Activated T-helper 1 cell treated with anti-CD3 and anti-CD28 coated beads, Interleukin-2, amount 50 U/mL, for 16 hours (primary cell): Measurements from ENCODE around the gene AUH.

ENCODE experiments used
- DNase-seq, 2 donors: peaks; one replicate each; pipeline ENCODE4 v3.0.0-alpha.2; 2020; ENCODE audit warnings: low read depth in 1 of 2, low spot score in 1 of 2

Gene AUH

DNA sequence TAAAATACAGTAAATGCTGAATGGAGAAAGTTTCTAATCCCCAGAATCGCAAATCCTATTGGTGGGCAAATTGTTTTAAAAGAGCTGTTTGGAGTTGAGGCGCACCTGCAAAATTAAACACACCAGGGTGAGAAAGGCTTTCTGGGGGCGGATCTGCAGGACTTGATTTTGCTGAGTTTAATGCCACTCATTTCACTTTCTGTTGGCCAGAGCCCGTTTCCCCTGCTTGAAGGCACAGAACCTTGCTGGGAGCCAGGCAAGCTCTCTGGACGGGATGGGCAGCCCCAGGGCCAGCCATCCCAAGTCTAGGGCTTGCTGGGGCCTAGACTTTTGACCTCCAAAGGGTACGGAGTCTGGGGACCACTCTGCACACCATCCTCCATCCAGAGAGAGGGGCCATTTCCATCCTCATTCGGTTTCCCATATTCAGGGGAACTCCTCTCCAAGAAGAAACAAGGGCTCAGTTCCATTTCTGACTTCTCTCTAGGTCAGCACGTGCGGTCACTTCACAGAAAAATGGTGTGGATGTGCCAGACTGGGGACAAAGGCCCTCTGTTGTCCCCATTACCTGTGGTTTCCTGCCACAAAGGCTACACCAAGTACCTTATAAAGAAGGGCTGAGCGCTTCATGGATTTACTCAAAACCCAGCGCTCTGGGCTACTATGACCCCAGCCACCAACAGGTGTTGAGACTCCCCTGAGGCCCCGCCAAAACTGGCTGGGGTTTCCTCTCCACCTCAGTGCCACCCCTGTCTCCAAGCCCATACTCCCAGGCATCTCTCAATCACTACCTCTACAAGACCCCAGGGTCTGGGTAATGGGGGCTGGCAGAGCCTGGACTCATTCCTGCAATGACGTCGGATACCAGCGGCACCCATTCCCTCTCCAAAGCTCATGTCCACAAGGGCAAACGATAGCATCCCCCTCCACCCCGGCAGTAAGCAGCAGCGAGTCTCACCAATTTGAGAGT lies 170.0 kb downstream of the AUH start:
- no peak for DNase-seq

DNA sequence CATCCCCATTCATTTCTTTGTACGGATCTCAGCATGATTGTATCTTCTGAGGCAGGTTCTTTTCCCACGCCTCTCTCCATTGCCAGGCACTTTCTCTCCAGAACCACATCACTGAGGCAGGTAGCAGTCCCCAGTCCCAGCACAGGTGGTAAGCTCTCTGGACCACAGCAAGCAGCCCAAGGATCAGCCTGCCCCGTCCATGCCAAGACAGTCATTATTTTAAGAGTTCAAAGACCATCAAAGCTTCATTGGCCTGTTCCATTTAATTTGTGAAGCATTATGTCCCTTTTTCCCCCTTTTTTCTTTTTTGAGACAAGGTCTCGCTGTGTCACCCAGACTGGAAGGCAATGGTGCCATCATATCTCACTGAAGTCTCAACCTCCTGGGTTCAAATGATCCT lies 171.7 kb downstream of the AUH start:
- DNase-seq, result no peak

DNA sequence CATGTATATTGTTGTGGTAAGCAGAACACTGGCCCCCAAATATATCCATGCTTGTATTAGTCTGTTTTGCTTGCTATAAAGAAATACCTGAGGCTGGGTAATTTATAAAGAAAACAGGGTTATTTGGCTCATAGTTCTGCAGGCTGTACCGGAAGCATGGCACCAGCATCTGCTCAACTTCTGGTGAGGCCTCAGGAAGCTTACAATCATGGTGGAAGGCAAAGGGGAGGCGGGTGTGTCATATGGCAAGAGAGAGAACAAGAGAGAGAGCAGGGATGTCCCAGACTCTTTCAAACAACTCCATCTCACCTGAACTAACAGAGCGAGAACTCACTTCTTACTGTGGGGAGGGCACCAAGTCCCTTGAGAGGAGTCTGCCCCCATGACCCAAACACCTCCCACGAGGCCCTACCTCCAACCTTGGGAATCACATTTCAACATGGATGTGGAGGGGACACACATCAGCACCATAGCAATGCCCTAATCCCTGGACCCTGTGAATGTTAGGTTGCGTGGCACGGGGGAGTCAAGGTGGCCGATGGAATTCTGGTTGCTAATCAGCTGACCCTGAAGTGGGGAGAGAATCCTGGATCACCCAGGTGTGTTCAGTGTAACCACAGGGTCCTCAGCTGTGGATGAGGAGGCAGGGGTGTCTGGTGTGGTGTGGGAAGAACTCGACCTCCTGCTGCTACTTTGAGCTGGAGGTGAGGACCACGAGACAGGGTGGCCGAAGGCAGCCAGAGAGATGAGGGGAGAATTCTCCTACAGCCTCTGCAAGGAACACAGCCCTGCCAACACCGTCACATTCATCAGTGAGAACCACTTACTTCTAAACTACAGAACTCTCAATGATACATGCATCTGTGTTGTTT lies 172.8 kb downstream of the AUH start:
- no peak for DNase-seq

DNA sequence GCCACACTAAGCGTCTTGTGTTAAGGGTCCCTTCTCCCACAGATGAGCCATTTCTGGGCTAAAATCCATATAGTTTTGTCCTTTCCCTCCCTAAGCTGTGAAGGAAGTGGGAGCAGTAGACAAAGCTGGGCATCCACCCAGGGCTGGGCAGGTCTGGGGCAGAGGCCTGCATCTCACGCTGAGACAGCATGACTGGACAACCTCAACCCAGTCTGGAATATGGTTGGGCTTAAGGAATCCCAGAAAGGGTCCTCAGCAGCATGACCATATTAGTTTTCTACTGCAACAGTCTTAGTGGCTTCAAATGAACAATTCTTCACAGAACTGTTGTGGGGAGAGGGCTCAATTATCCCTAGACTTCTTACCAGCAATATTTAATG lies 173.8 kb downstream of the AUH start:
- no peak for DNase-seq

DNA sequence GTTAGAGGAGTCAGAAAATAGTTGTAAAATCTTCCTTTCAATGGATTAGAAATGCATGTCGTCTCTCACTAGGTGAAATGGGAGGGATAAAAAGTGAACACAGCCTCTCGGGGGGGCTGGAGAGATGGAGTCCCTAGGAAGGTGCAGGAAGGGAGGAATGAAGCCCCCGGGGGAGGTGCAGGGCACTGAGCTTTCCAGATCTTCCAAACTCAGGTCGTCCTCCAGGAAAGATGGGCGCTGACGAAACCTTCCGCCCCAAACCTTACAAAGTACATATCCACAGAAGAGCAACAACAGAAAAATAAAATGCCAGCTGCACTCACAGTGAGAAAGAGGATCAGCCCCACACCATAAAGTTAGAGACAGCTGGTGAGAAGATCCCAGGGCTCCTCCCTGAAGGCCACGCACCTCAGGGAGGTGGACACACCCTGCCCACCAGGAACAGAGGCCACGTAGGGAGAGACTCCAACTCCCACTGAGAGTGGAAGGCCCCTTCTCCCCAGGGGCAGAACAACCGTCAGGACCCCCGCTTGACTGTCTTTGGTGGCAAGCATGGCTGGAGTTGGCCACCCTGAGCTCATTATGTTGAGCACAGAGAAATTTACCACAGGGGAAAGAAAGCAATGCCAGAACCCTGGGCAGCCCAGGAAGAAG lies 174.3 kb downstream of the AUH start:
- no peak for DNase-seq

DNA sequence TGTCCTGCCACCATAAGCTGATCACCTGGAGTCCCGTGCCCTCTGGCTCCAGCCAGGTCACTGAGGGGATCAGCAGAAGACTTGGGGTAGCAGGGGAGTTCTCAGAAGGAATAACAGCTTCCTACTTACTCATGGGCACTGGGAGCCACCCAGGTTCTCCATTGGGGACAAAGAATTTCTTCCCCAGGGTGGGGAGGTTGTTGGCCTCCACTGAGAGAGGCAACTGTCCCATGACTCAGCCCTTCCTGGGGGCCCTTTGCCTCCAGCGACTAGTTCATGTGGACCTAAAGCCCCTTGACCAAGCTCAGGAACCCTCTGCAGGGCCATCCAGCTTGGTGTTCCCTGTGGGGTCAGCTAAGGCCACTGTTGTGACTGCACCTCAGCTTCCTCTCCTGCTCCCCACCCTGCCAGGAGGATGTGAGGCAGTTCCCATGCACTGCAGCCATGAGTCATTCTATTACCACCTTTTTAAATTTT lies 175.0 kb downstream of the AUH start:
- no peak for DNase-seq

DNA sequence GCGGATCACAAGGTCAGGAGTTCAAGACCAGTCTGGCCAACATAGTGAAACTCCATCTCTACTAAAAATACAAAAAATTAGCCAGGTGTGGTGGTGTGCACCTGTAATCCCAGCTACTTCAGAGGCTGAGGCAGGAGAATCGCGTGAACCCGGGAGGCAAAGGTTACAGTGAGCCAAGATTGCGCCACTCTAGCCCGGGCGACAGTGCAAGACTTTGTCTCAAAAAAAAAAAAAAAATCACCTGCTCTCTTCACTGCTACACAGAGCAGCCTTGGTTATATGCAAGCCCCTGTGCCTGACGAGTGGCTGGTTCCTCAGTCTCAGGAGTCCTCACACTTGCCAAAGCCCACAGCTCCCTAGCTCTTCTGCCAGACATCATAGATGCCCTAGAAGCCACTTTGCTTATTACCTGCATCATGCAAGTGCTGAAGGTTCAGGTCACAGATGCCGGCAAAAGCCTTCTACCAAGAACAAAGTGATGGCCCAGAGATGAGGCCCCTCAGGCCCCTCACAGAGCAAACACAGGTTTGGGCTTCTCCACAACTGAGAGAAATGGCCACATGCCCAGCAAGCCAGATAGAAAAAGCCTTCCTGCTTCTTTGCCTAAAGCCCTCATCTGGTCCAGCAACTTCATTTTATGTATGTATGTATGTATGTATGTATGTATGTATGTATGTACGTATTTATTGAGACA lies 176.4 kb downstream of the AUH start:
- no peak for DNase-seq

DNA sequence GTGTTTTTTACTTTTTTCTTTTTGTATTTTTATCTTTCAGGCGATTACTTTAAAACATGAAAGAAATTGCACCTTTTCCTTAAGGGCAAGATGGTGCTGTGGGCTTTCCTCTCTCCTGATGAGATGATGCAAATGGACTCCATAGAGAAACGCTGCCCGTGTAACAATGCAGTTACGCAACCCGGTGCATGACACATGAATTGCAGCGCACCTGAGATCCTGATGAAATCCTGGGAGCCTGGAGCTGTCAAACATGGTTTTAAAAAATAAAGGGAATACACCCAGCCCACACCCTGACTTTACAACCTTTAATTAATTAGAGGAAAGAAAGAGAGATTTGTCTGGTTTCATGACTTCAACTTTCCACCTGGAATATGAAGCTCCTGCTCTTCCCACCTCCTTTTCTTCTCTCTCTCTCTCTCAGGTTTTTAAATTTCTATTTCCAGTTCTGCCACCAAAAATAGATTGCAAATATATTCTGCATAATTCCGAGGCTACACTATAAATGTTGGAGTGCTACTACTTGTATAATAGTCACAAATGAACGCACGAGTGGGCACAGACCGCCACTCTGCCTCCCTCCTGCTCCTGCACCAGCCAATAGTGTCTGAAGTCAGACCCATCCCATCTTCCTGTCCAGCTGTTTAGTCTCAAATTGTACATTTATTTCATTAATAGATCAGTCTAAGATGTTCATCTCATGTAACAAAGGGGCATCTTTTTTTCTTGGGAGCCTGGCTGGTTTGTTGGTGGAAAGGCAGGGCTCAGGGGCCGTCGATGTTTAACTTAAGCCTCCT lies 179.1 kb downstream of the AUH start:
- no peak for DNase-seq

DNA sequence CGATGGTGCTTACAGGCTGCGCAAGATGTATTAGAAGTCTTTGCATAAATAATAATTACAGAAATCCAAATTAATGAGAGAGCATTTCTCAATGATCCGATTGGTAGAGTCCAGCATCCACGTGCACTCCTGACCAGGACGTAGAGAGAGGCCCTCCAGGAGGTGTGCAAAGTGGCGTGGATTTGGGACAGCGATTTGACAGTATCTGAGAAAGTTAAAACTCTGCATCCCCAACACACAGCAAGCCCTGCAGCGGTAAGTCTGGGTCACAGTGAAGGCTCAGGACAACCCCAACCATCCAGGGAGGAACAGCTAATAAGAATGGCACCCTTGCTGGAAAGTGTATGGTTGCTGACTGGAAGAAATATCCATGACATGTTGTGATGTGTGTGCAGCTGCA lies 180.2 kb downstream of the AUH start:
- no peak for DNase-seq

DNA sequence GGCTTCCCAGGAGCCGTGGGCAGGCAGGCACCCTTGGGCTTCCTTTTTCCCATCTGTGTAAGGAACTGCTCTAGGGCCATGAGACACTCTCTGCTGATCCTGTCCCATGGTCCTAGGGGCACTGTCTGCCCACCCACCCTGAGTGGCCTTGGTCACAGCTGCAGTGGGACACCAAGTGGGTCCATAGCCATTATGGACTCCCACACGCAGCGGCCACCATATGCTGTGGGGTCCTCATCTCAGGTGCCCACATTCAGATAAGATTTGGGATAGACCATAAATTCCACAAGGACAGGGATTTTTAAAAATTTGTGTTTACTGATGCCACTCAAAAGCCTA lies 180.8 kb downstream of the AUH start:
- DNase-seq, result no peak

DNA sequence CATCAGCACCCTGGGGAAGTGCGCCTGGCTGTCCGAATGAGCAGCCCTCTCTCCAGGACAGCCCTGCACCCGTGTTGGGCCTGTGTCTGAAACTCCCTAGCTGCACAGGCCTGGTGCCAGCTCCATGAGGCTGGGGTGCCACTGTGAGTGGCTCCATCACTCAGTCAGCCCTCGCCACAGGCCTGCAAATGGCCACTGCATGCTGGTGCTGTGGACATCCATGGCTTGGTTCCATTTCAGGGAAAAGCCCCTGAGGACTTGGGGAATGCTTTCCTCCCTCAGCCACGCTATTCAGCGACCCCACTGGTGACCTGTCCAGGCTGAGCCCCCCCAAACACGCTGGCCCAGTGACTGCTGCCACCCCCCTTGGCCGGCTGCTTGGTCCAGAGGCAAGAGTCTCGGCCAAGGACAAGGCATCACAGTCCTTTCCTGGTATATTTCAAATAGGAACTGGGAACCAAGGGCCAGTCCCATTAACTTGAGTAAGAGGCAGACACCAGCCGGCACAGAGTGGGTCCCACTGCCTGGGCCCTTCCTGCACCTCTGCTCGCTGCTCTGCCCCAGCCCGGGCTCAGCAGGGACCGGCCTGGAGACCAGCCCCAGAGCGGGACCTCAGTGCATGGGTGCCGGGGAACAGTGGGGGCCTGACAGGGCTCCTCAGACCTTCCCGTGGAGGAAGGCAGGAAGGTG lies 181.3 kb downstream of the AUH start:
- DNase-seq, result no peak

DNA sequence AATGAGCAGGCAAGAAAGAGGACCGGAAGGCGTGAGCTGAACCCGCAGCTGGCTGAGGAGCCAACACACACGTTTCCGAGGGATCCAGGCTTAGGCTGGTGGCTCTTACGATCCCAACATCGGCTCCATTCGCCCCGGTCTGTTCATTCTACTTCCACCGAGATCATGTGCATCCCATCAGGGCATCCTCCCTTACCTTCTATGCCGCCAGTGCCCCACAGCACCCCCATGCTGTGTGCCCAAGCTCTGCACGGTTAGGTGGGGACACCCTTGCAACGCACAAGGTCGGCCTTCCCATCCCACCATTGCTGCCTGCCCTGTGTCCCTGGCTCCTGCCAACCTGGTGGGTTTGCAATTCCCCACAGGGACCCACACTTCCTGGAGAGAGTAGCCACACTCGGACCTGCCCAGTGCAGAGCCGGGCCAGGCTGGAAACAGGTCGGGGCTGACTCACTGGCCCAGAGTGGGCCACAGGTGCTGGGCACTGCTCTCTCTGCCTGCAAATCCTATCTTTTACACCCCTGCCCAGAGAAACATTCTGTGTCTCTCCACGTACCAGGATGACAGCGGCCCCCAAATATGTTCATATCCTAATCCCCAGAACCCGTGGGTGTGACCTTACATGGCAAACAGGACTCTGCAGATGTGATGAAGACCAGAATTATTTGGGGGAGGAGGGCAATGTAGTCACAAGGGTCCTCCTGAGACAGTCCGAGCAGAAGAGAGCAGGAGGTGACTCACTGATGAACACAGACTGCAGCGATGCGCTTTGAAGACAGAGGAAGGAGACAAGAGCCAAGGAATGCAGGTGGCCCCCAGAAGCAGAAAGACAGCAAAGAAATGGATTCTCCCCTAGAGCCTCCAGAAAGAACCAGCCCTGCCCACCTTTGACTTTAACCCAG lies 182.2 kb downstream of the AUH start:
- no peak for DNase-seq

DNA sequence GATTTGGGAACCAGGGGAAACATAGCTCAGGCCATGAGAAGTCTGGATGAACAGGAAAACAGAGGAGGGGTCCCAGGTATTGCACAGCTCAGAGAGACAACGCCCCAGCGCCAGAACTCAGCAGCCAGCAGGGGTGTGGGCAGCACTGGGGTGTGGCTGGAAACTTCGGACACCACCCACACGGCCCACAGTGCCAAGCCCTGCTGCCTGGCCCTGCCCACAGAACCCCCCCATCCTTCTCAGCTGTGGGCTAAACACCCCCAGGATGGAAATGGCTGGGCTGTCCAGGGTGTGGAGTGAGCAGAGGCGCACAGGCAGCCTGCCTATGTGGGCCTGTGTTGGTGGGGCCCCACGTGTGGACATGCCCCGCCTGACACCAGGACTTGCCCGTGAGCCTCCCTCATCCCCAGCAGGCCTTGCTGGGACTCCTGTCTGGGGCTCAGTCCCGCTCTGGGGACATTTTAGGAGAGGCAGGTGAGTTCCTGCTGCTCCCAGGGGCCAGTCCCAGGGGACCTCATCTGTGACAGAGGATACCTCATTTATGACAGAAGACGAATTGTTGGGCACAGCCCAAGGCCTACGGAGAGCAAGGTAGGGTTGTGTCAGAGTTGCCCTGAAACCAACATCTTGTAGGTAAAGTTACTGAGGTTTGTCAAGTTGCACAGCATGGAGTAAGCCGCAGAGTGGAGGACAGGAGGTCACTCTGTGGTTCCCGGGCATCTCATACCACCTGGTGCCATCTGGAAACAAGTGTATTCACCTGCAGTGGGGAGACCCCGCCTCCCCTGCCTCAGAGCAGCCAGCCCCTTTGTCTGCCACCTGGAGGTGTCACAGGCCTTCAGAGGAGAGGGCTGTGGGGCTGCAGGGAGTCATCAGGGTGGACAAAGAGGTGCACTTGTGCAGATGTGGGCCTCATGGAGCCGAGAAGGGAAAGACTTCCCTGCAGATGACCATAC lies 183.2 kb downstream of the AUH start:
- no peak for DNase-seq

DNA sequence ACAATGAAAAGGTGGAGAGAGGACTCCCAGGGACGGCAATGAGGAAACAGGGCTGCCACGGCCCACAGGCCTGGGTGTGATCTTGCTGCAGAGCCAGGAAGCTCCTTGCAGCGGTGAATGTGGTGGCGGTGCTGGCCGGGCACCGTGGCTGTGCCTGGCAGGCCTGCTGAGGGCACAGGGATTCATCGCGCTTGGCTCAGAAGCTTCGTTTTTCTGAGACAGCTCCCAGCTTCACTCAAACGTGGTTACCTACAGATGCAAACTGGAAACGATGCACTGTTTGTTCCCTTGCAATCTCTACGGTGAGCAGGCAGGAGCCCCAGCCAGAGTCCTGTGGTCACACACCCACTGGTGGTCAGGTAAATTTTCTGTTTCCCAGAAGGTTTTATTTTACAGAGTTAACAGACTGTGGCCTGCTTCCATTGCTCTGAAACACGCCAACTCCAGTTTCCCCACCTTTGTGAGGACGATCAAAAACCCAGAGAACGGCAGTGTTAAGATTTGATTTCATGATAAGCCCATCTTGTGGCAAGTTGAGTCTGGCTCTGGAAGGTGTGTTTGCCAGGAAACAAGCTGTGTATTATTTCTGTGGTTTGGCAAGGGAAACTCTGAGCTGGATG lies 183.9 kb downstream of the AUH start:
- DNase-seq, result no peak

DNA sequence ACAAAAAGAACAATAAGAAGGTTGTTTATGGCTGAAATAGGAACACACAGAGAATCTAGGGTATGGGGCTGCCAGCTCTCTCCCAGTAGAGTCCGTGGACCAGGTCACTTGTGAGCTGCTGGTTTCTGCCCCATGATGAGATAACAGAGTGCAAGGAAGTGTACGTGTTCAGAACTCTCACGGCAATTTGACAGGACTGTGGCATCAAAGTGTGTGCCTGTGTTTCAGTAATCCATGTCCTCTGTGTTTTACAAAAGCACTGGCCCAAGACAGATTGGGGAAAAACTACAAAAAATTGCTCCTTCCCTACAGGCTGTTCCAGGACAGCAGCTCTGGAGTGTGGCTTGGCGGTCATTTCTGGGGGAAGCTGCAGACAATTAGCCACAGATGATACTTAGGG lies 184.6 kb downstream of the AUH start:
- DNase-seq, result no peak

DNA sequence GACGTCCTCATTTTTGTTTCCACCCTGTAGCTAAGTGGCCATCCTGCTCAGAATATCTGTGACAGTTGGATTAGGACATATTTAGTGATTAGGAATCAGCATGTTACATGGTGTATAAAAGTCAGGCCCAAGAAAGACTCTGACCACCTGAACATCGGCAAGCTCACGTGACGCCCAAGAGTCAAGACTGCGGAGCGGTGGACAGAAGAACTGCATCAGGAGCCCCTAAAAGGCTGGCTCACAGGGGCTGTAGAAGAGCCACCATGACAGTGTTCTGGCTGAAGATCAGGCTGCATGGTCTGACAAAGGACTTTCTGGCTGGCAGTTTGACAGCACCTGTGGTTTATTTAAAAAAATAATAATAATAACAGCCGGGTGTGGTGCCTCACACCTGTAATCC lies 185.3 kb downstream of the AUH start:
- DNase-seq, result no peak

DNA sequence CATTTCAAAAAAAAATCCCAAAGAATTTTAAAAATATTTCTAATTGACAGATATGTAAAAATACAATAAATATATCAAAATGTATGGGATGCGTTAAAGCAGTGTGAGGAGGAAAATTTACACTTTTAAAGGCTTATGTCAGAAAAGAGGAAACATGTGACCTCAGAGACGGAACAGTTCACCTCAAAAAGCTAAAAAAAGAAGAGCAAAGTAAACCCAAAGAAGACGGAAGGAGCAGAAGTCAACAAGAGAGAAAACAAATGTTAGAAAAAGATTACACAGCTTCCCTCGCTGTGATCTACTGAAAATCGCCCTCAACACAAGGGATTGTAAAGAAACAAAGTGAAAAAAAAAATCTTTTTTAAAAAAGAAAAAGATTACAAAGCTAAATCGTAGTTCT lies 186.9 kb downstream of the AUH start:
- no peak for DNase-seq
